Kidney glomerular epithelial cell (primary cell): ENCODE data around the gene RAB11FIP2.
A peak's percentile ranks its signal among the peaks of the same experiment; 100 is the strongest.

Source experiments
- DNase-seq: peaks from one replicate; lab custom pipeline; 2025; lab: John Stamatoyannopoulos, UW

The RAB11FIP2 gene

GRCh38 chr10:117980755-117981702, 65.7 kb downstream of the RAB11FIP2 start:
- DNase-seq = no peak

- DNase-seq = peak; percentile 84
Measured at GRCh38 chr10:117980216-117980615, 66.5 kb downstream of the RAB11FIP2 start.

DNA sequence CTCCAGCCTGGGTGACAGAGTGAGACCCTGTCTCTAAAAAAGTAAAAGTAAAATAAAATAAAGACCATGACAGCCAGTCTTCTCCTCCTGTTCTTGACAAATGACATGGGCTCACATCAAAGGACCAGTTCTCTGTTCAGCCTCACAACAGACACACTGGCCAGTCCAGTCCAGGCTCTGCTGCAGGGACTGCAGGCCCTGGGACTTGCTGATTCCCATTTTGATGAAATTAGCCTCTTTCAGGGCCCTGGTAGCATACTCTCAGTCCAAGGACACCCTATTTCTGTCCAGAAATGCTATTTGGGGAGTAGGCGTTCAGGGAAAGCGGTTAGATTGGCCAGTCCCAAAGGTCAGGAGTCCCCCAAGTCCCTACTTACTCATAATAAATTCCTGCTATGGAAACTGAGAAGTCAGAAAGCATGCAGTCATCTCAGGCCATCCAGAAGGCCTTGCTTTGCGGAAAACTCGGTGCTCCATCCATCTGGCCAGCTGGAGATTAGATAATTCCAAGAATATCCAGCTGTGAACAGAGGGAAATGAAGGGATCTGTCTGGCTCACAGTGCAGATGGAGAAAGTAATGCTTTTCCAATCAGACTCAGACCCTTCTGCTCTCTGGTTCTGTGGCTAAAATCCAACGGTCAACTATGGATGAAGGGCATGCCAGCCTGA, 74.4 kb downstream of the RAB11FIP2 start:
- DNase-seq = no peak

DNA sequence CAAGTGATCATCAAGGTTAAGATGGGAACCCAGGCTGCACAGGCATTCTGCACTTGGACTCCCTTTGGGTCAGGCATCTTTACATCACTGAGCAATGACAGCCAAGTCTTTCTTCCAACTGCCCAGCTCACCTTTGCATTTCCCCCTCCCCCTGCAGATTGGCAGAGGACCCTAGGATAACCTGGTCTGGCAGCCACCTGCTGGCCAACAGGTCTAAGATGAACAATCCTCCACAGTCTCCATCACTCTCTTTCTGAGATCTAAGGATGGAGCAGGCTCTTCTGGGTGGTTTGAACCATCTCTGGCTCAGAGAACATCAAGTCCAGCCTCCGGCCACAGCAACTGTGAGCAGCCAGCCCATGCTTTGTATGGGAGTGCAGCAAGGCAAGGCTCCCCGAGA, 75.8 kb downstream of the RAB11FIP2 start:
- DNase-seq = no peak

- DNase-seq = no peak
Measured at GRCh38 chr10:117969592-117969991, 77.1 kb downstream of the RAB11FIP2 start.

DNA sequence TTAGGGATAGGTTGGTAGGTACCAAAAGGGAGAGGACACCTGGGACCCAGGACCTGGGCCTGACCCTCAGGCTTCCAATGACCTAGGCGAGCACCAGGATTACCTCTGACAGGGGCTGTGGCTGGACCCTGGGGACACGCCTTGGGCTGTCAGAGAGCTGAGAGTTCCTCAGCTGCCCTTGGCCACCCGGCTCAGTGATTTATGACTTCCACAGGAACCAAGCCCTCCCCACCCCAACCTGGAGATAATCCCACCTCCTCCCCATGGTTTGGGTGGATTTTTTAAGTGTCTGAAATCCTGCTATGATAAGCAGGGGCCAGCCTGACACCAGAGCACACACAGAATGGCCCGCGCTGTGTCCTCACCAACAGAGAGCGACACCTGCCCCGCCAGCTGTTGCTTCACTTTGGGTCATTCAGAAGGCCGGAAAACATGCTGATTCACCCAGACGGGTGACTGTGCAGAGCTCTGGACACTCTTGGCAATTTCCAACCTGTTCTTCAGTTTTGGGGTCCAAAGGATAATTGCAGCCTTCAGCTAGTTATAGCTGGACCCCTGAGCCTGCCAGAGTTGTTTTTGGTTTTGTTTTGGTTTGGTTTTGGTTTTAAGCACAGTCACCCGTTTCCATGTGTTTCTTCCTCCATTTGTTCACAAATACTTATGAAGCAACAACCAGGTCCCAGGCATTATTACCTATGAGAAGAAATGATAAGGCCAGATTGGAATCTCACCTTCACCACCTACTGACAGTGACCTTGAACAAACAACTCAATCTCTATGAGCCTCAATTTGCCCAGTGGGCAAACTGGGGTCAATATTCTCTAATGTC, 78.2 kb downstream of the RAB11FIP2 start:
- no peak for DNase-seq

- DNase-seq = no peak
Measured at GRCh38 chr10:117967149-117967650, 79.5 kb downstream of the RAB11FIP2 start.

DNA sequence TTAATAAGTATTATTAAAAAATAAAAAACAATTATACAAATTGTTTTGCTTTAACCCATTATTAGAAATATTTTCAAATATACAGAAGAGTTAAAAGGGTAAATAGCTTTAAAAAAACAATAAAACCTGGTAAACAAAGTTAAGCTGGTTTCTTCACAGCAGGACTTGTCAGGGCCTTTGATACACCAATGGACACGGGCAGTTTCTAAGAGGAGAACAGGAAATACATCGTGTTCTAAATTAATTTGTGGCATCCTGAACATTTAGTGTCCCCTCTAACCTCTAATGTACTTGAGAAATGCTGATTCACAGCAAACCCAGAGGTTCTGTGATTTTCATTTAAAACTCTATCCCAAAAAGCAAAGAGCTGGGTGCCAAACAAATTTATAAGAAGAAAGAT, 80.8 kb downstream of the RAB11FIP2 start:
- no peak for DNase-seq

DNA sequence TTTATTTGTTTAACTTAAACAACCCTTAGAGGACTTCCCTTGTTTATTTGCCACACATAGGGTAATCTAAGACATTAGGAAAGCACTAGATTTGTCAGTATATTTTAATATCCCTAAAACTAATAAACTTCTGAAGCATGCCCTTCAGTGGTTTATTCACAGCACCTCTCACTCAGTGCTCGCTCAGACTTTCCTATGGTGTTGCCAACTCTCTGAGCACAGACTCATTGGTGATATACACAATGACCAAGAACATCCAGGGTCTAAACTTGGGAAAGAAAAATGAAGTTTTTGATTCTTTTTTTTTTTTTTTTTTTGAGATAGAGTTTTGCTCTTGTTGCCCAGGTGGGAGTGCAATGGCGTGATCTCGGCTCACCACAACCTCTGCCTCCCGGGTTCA, 82.2 kb downstream of the RAB11FIP2 start:
- DNase-seq = no peak

- DNase-seq = peak; percentile 4
Measured at GRCh38 chr10:117960345-117960935, 86.3 kb downstream of the RAB11FIP2 start.

- DNase-seq = no peak
Measured at GRCh38 chr10:117956972-117957371, 89.8 kb downstream of the RAB11FIP2 start.

DNA sequence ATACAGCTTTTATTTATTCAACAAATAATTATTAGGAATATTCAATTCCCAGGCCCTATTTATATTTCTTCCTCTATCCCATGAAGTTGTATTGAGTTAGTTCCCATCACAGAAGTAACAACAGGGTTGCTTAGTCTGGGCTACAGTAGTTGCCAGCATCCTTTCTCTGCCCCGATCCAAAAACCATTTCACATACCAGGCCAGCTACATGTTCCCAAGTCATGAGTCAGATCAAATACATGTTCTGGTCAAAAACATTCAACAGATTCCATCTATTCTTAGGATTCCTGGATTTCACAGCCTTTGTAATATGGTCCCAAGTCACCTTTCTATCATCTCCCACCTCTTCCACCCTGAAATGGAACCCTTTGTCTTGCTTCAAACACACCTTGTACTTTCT, 91.6 kb downstream of the RAB11FIP2 start:
- DNase-seq = no peak
